ENCODE data around the gene CELF2. TPM values are rescaled to one million over a fixed set of nuclear protein-coding genes. Genes with fewer than 3 reads are reported as not detected.

The CELF2 gene
- total RNA-seq, 1 experiment from 2014 or later: not detected

DNA sequence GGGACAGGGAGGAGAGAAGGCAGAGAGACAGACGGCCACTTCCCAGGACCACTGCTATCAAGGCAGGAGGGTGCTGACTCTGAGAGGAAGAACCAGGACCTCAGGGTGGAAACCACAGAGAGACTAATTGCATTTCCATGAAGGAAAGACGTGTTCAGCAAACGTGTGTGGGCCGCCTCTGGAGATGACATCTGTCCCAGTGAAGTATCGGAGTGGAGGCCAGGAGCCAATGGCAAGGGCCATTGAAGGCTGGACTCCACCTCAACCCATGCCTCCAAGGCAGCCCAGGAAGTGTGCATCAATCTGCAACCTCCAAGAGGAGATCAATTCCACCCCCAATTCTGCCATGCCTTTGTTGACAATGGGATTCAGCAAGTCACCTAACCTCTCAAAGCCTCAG is 363.8 kb downstream of the CELF2 start:
- intact Hi-C loops (cut with micrococcal nuclease; ENCODE audit: unreplicated experiment): no loop called here
- ChIA-PET CTCF (no interaction called here), POLR2A (ENCODE audit: low non-redundant PET) (no interaction called here)
- Histone ChIP-seq H3K27ac (ENCODE audit: low read depth, low read length, poor library complexity, severe bottlenecking) (no peak overlapping the region), H3K9me3 (ENCODE audit: low read depth, low read length, poor library complexity, severe bottlenecking) (no peaks in the 10 kb centered on the region), H3K36me3 (ENCODE audit: insufficient read depth, low read length, poor library complexity, severe bottlenecking) (no peaks in the 10 kb centered on the region), H3K4me1 (ENCODE audit: insufficient read depth, low read length, poor library complexity, severe bottlenecking) (no peaks in the 10 kb centered on the region), H3K4me3 (ENCODE audit: low read depth, low read length, poor library complexity, severe bottlenecking) (no peak overlapping the region), H3K27me3 (replicated peaks; ENCODE audit: insufficient read depth, low read depth, low read length, poor library complexity) (no peaks in the 10 kb centered on the region)
- no TSS peak for BruUV-seq (replicated peaks)
- no peak for DNase-seq (ENCODE audit: low spot score)
- no peak for TF ChIP-seq EZH2 (IDR thresholded peaks at IDR 0.05; ENCODE audit: borderline replicate concordance, low read depth, low read length, poor library complexity, severe bottlenecking)
- TF ChIP-seq, protein P1, sequence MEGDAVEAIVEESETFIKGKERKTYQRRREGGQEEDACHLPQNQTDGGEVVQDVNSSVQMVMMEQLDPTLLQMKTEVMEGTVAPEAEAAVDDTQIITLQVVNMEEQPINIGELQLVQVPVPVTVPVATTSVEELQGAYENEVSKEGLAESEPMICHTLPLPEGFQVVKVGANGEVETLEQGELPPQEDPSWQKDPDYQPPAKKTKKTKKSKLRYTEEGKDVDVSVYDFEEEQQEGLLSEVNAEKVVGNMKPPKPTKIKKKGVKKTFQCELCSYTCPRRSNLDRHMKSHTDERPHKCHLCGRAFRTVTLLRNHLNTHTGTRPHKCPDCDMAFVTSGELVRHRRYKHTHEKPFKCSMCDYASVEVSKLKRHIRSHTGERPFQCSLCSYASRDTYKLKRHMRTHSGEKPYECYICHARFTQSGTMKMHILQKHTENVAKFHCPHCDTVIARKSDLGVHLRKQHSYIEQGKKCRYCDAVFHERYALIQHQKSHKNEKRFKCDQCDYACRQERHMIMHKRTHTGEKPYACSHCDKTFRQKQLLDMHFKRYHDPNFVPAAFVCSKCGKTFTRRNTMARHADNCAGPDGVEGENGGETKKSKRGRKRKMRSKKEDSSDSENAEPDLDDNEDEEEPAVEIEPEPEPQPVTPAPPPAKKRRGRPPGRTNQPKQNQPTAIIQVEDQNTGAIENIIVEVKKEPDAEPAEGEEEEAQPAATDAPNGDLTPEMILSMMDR (conservative IDR thresholded peaks at IDR 0.05; ENCODE audit: low read depth, low read length): no peak

DNA sequence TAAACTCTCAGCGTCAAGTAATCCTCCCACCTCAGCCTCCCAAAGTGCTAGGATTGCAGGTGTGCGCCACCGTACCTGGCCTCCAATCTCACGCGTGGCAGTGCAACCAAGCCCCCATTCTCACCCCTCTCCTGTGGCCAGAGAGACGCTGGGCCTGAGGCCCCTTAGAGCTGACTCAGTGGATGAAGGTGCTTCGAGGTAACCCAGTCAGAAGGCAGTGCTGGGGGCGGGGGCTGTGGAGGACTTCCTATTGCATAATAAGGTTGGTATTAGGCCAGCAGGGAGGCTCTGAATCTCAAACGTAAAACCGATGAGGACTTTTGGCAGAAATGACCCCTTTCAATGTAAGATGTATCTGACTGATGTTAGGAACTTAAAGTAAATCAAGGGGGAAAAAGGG is 364.5 kb downstream of the CELF2 start:
- intact Hi-C loops (cut with micrococcal nuclease; ENCODE audit: unreplicated experiment): no loop called here
- Histone ChIP-seq H3K36me3 (ENCODE audit: insufficient read depth, low read length, poor library complexity, severe bottlenecking) (no peaks in the 10 kb centered on the region), H3K27me3 (replicated peaks; ENCODE audit: insufficient read depth, low read depth, low read length, poor library complexity) (no peaks in the 10 kb centered on the region), H3K27ac (ENCODE audit: low read depth, low read length, poor library complexity, severe bottlenecking) (no peak overlapping the region), H3K9me3 (ENCODE audit: low read depth, low read length, poor library complexity, severe bottlenecking) (no peaks in the 10 kb centered on the region), H3K4me1 (ENCODE audit: insufficient read depth, low read length, poor library complexity, severe bottlenecking) (no peaks in the 10 kb centered on the region), H3K4me3 (ENCODE audit: low read depth, low read length, poor library complexity, severe bottlenecking) (no peak overlapping the region)
- BruUV-seq (replicated peaks): no TSS peak
- TF ChIP-seq EZH2 (IDR thresholded peaks at IDR 0.05; ENCODE audit: borderline replicate concordance, low read depth, low read length, poor library complexity, severe bottlenecking): no peak
- TF ChIP-seq, protein P1 (conservative IDR thresholded peaks at IDR 0.05; ENCODE audit: low read depth, low read length): no peak
- no peak for DNase-seq (ENCODE audit: low spot score)
- ChIA-PET POLR2A (ENCODE audit: low non-redundant PET) (no interaction called here), CTCF (no interaction called here)

DNA sequence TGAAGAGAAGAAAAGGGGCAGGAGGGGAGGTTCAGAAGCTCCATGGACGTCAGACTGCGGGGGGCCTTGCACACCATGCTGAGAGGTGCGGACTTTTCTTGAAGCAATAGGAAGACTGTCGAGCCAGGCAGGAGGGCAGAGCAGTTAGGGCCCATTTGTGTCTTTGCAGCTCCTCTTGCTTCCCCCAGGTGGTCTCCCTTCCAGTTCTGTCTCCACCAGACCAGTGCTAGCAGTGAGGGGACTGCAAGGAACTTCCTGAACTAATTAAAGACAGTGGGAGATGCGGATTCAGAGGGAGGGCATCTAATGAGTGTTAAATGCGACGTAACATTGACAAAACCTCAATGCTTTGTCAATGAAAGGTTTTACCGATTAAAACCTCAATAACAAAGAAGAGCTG is 368.4 kb downstream of the CELF2 start:
- Histone ChIP-seq H3K9me3 (ENCODE audit: low read depth, low read length, poor library complexity, severe bottlenecking) (no peaks in the 10 kb centered on the region), H3K4me1 (ENCODE audit: insufficient read depth, low read length, poor library complexity, severe bottlenecking) (no peaks in the 10 kb centered on the region), H3K36me3 (ENCODE audit: insufficient read depth, low read length, poor library complexity, severe bottlenecking) (no peaks in the 10 kb centered on the region), H3K27me3 (replicated peaks; ENCODE audit: insufficient read depth, low read depth, low read length, poor library complexity) (no peaks in the 10 kb centered on the region), H3K4me3 (ENCODE audit: low read depth, low read length, poor library complexity, severe bottlenecking) (no peak overlapping the region), H3K27ac (ENCODE audit: low read depth, low read length, poor library complexity, severe bottlenecking) (no peak overlapping the region)
- CTCF ChIA-PET: no interaction called here
- intact Hi-C loops (cut with micrococcal nuclease; ENCODE audit: unreplicated experiment): no loop called here
- TF ChIP-seq EZH2 (IDR thresholded peaks at IDR 0.05; ENCODE audit: borderline replicate concordance, low read depth, low read length, poor library complexity, severe bottlenecking): no peak
- TF ChIP-seq, protein P1 (conservative IDR thresholded peaks at IDR 0.05; ENCODE audit: low read depth, low read length): no peak
- peak; percentile 55 for DNase-seq (ENCODE audit: low spot score)
- POLR2A ChIA-PET (ENCODE audit: low non-redundant PET): no interaction called here
- BruUV-seq (replicated peaks): no TSS peak
